ENCODE measurements around the gene KRT16.

DNA sequence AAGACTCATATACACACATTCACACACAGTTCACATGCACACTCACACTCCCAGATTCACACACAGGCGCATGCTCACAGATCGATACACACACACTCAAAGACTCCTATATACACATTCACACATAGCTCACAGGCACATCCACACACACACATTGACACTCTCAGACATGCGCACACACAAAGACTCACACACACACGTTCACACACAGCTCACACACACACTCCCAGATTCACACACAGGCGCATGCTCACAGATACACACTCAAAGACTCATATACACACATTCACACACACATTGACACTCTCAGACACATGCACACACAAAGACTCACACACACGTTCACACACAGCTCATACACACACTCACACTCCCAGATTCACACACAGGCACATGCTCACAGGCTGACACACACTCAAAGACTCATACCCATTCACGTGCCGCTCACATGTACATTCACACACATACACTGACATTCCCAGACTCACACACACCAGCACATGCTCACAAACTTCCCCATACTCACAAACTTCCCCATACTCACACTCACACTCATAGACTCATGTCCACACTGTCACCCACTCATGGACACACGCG, 37.5 kb upstream of the KRT16 start:
- no peak for TF ChIP-seq EP300 (IDR thresholded peaks at IDR 0.05)
- no peak for TF ChIP-seq POLR2A (IDR thresholded peaks at IDR 0.05)
- TF ChIP-seq, protein P1, sequence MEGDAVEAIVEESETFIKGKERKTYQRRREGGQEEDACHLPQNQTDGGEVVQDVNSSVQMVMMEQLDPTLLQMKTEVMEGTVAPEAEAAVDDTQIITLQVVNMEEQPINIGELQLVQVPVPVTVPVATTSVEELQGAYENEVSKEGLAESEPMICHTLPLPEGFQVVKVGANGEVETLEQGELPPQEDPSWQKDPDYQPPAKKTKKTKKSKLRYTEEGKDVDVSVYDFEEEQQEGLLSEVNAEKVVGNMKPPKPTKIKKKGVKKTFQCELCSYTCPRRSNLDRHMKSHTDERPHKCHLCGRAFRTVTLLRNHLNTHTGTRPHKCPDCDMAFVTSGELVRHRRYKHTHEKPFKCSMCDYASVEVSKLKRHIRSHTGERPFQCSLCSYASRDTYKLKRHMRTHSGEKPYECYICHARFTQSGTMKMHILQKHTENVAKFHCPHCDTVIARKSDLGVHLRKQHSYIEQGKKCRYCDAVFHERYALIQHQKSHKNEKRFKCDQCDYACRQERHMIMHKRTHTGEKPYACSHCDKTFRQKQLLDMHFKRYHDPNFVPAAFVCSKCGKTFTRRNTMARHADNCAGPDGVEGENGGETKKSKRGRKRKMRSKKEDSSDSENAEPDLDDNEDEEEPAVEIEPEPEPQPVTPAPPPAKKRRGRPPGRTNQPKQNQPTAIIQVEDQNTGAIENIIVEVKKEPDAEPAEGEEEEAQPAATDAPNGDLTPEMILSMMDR (IDR thresholded peaks at IDR 0.05) = no peak
- no peak for TF ChIP-seq POLR2AphosphoS5 (IDR thresholded peaks at IDR 0.05)
